Measurements from ENCODE around the gene DYNC2I2. TPM values are rescaled to one million over a fixed set of nuclear protein-coding genes. Genes with fewer than 3 reads are reported as not detected.

The DYNC2I2 gene
- total RNA-seq, 2 experiments from 2014 or later: 55.5 to 97.6 TPM

DNA sequence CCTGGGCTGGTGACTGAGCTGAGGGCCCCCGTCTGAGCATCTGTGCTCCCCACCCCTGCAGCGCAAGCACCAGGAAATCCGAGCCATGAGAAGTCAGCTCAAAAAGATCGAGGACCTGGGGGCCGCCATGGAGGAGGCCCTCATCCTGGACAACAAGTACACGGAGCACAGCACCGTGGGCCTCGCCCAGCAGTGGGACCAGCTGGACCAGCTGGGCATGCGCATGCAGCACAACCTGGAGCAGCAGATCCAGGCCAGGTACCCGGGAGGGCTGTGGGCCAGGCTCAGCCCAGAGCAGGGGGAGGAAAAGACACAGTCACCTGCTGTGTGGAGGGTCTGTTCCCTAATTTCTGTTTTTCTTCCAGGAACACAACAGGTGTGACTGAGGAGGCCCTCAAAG, 24.6 kb downstream of the DYNC2I2 start:
- TF ChIP-seq, protein P1, sequence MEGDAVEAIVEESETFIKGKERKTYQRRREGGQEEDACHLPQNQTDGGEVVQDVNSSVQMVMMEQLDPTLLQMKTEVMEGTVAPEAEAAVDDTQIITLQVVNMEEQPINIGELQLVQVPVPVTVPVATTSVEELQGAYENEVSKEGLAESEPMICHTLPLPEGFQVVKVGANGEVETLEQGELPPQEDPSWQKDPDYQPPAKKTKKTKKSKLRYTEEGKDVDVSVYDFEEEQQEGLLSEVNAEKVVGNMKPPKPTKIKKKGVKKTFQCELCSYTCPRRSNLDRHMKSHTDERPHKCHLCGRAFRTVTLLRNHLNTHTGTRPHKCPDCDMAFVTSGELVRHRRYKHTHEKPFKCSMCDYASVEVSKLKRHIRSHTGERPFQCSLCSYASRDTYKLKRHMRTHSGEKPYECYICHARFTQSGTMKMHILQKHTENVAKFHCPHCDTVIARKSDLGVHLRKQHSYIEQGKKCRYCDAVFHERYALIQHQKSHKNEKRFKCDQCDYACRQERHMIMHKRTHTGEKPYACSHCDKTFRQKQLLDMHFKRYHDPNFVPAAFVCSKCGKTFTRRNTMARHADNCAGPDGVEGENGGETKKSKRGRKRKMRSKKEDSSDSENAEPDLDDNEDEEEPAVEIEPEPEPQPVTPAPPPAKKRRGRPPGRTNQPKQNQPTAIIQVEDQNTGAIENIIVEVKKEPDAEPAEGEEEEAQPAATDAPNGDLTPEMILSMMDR (conservative IDR thresholded peaks at IDR 0.05; ENCODE audit: low read length): no peak
- TF ChIP-seq EZH2phosphoT487 (IDR thresholded peaks at IDR 0.05; ENCODE audit: borderline replicate concordance, low read depth, low read length): no peak
- no TSS peak for BruUV-seq (replicated peaks)
- no peak for DNase-seq (ENCODE audit: low spot score)
- Histone ChIP-seq H4K20me1 (ENCODE audit: insufficient read depth, low read length) (no peaks in the 10 kb centered on the region), H2AFZ (ENCODE audit: low read length) (no peak overlapping the region), H3K4me3 (ENCODE audit: low read depth, low read length, poor library complexity, severe bottlenecking) (no peak overlapping the region), H3K79me2 (ENCODE audit: insufficient read depth, low read depth, low read length) (no peaks in the 10 kb centered on the region), H3K27ac (ENCODE audit: low read depth, low read length, poor library complexity, severe bottlenecking) (no peak overlapping the region), H3K4me2 (ENCODE audit: low read length) (no peak overlapping the region), H3K9me3 (ENCODE audit: low read length) (no peaks in the 10 kb centered on the region), H3K9me2 (ENCODE audit: insufficient read depth, low read length) (no peaks in the 10 kb centered on the region), H3K36me3 (ENCODE audit: insufficient read depth, low read length) (peaks cover 70% of the 10 kb centered on the region), H3K4me1 (ENCODE audit: insufficient read depth, low read length, poor library complexity, severe bottlenecking) (no peaks in the 10 kb centered on the region)
- intact Hi-C loops (cut with micrococcal nuclease; ENCODE audit: unreplicated experiment): no loop called here
- ChIA-PET CTCF (ENCODE audit: unreplicated experiment) (no interaction called here), POLR2A (no interaction called here)

DNA sequence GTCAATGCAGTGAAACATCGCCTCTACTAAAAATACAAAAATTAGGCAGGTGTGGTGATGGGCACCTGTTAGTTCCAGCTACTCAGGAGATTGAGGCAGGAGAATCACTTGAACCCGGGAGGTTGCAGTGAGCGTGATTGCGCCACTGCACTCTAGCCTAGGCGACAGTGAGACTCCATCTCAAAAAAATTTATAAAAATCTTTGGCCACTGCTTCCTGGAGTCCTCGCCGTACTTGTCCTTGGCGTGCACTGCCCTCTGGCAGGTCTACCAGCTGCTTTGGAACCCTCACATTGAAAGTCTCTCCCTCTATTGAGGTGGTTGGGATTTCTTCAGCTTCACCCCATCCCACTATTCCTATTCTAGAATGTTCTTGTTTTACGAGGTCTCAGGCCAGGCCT, 25.0 kb downstream of the DYNC2I2 start:
- Histone ChIP-seq H3K36me3 (ENCODE audit: insufficient read depth, low read length) (peaks cover 74% of the 10 kb centered on the region), H3K9me2 (ENCODE audit: insufficient read depth, low read length) (no peaks in the 10 kb centered on the region), H3K79me2 (ENCODE audit: insufficient read depth, low read depth, low read length) (no peaks in the 10 kb centered on the region), H3K9me3 (ENCODE audit: low read length) (no peaks in the 10 kb centered on the region), H2AFZ (ENCODE audit: low read length) (no peak overlapping the region), H3K27ac (ENCODE audit: low read depth, low read length, poor library complexity, severe bottlenecking) (no peak overlapping the region), H3K4me1 (ENCODE audit: insufficient read depth, low read length, poor library complexity, severe bottlenecking) (no peaks in the 10 kb centered on the region), H4K20me1 (ENCODE audit: insufficient read depth, low read length) (no peaks in the 10 kb centered on the region), H3K4me3 (ENCODE audit: low read depth, low read length, poor library complexity, severe bottlenecking) (no peak overlapping the region), H3K4me2 (ENCODE audit: low read length) (no peak overlapping the region)
- ChIA-PET CTCF (ENCODE audit: unreplicated experiment) (no interaction called here), POLR2A (no interaction called here)
- intact Hi-C loops (cut with micrococcal nuclease; ENCODE audit: unreplicated experiment): no loop called here
- TF ChIP-seq EZH2phosphoT487 (IDR thresholded peaks at IDR 0.05; ENCODE audit: borderline replicate concordance, low read depth, low read length): no peak
- TF ChIP-seq, protein P1 (conservative IDR thresholded peaks at IDR 0.05; ENCODE audit: low read length): no peak
- no TSS peak for BruUV-seq (replicated peaks)
- no peak for DNase-seq (ENCODE audit: low spot score)

DNA sequence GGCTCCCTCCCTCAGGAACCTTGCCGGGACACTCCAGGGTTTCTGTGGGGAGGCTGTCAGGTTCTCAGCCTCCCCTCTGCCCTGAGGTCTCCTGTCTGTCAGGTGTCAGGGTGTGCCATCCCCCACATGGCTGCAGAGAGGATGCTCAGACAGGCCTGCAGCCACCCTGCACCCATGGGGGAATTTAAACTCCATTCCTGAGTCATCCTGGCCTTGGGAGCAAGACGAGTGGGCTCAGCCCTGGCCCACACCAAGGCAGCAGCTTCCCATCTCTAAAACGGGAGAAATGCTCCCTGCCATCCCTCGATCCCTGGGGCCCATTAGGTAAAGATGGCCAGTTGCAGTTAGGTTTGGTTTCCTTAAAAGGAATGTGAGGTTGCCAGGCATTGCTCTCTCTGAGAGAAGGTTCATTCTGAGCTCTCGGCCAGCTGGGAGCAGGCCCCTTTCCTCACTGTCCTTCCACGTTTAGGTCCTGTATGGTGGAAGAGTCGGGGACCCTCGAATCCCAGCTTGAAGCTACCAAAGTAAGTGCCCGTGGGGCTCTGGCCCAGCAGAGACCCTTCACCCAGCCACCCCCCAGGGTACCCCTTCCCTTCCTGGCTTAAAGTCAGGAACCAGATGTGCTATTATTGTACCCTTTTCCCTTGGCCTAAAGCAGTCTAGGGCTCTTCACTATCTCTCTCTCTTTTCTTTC, 26.6 kb downstream of the DYNC2I2 start:
- DNase-seq (ENCODE audit: low spot score): no peak
- Histone ChIP-seq H3K9me3 (ENCODE audit: low read length) (no peaks in the 10 kb centered on the region), H2AFZ (ENCODE audit: low read length) (no peak overlapping the region), H3K36me3 (ENCODE audit: insufficient read depth, low read length) (peaks cover 90% of the 10 kb centered on the region), H3K79me2 (ENCODE audit: insufficient read depth, low read depth, low read length) (no peaks in the 10 kb centered on the region), H3K9me2 (ENCODE audit: insufficient read depth, low read length) (no peaks in the 10 kb centered on the region), H3K4me1 (ENCODE audit: insufficient read depth, low read length, poor library complexity, severe bottlenecking) (no peaks in the 10 kb centered on the region), H3K4me3 (ENCODE audit: low read depth, low read length, poor library complexity, severe bottlenecking) (no peak overlapping the region), H3K4me2 (ENCODE audit: low read length) (no peak overlapping the region), H4K20me1 (ENCODE audit: insufficient read depth, low read length) (no peaks in the 10 kb centered on the region), H3K27ac (ENCODE audit: low read depth, low read length, poor library complexity, severe bottlenecking) (no peak overlapping the region)
- intact Hi-C loops (cut with micrococcal nuclease; ENCODE audit: unreplicated experiment): no loop called here
- ChIA-PET CTCF (ENCODE audit: unreplicated experiment) (no interaction called here), POLR2A (no interaction called here)
- no TSS peak for BruUV-seq (replicated peaks)
- TF ChIP-seq, protein P1 (conservative IDR thresholded peaks at IDR 0.05; ENCODE audit: low read length): no peak
- no peak for TF ChIP-seq EZH2phosphoT487 (IDR thresholded peaks at IDR 0.05; ENCODE audit: borderline replicate concordance, low read depth, low read length)

Measured in OCI-LY7 (cell line).